CD8-positive, alpha-beta memory T cell (primary cell): ENCODE data around the gene SERBP1. TPM values are rescaled to one million over a fixed set of nuclear protein-coding genes. Genes with fewer than 3 reads are reported as not detected.

Experiments used
- CTCF ChIA-PET: fragments of 350-600 bp; sonication (Branson Sonifier 250); formaldehyde crosslinking; loops from one replicate; lab custom pipeline; 2021; ENCODE audit warnings: antibody characterized with exemption; lab: Charles Lee
- POLR2A ChIA-PET: fragments of 350-600 bp; sonication (Branson Sonifier 250); formaldehyde crosslinking; loops from one replicate; lab custom pipeline; 2021; ENCODE audit warnings: antibody characterized with exemption; lab: Charles Lee
- DNase-seq, 5 donors: peaks; one replicate each; pipeline versions ENCODE4 v3.0.0 to v3.0.0-alpha.2; 2020 to 2022; ENCODE audit warnings: mixed read lengths in 1 of 5
- H3K27ac ChIP-seq: one replicate; pipeline ENCODE4 v1.7.0; 2013; ENCODE audit warnings: low read depth, mild to moderate bottlenecking, low read length, moderate library complexity
- H3K27me3 ChIP-seq: 2 replicates; pipeline ENCODE4 v1.7.0; 2013; ENCODE audit warnings: low read length, mild to moderate bottlenecking; ENCODE audit not compliant: insufficient read depth, poor library complexity, severe bottlenecking
- H3K36me3 ChIP-seq: 2 replicates; pipeline ENCODE4 v1.7.0; 2013; ENCODE audit warnings: mild to moderate bottlenecking, low read length, moderate library complexity; ENCODE audit not compliant: insufficient read depth
- H3K4me1 ChIP-seq: 2 replicates; pipeline ENCODE4 v1.7.0; 2013; ENCODE audit warnings: mild to moderate bottlenecking, low read length, moderate library complexity; ENCODE audit not compliant: insufficient read depth
- H3K4me3 ChIP-seq: 2 replicates; pipeline ENCODE4 v1.7.0; 2013; ENCODE audit warnings: mild to moderate bottlenecking, low read length
- H3K9me3 ChIP-seq: 2 replicates; pipeline ENCODE4 v1.7.0; 2013; ENCODE audit warnings: mild to moderate bottlenecking, low read length
- H3K27ac Mint-ChIP-seq, 8 donors: one replicate each; pipeline ENCODE4 v1.8.0; 2020 to 2021; ENCODE audit warnings: mixed read lengths in 8 of 8, mild to moderate bottlenecking in 6 of 8, inconsistent platforms in 3 of 8, moderate library complexity in 3 of 8
- H3K27me3 Mint-ChIP-seq, 2 donors: one replicate each; pipeline ENCODE4 v1.8.0; 2020 to 2021; ENCODE audit warnings: mixed read lengths in 2 of 2, mild to moderate bottlenecking in 1 of 2, moderate library complexity in 1 of 2
- H3K36me3 Mint-ChIP-seq, 3 donors: one replicate each; pipeline ENCODE4 v1.8.0; 2020 to 2021; ENCODE audit warnings: mixed read lengths in 3 of 3, inconsistent platforms in 1 of 3, mild to moderate bottlenecking in 1 of 3
- H3K4me1 Mint-ChIP-seq, 3 donors: one replicate each; pipeline ENCODE4 v1.8.0; 2020 to 2021; ENCODE audit warnings: mixed read lengths in 3 of 3, inconsistent platforms in 1 of 3, mild to moderate bottlenecking in 1 of 3
- H3K4me3 Mint-ChIP-seq, 7 donors: one replicate each; pipeline ENCODE4 v1.8.0; 2020 to 2021; ENCODE audit warnings: mixed read lengths in 7 of 7, mild to moderate bottlenecking in 6 of 7, moderate library complexity in 4 of 7, inconsistent platforms in 2 of 7
- H3K9me3 Mint-ChIP-seq, 5 donors: one replicate each; pipeline ENCODE4 v1.8.0; 2020 to 2022; ENCODE audit warnings: mixed read lengths in 5 of 5, mild to moderate bottlenecking in 3 of 5, moderate library complexity in 2 of 5, inconsistent platforms in 1 of 5
- polyA plus RNA-seq: library from polyadenylated mRNA; unstranded; fragments of 300-500 nt; fragmentation: Illumina TruSeq; gene quantifications from one replicate; pipeline ENCODE4 v1.2.3, GENCODE V29; 2021
- total RNA-seq, 2 experiments: library from RNA; stranded (reverse); gene quantifications; one replicate each; pipeline ENCODE4 v1.2.3, GENCODE V29; 2021

Gene SERBP1
- total and polyA plus RNA-seq, 3 experiments from 2014 or later = 127 to 549 (median 545) TPM

DNA sequence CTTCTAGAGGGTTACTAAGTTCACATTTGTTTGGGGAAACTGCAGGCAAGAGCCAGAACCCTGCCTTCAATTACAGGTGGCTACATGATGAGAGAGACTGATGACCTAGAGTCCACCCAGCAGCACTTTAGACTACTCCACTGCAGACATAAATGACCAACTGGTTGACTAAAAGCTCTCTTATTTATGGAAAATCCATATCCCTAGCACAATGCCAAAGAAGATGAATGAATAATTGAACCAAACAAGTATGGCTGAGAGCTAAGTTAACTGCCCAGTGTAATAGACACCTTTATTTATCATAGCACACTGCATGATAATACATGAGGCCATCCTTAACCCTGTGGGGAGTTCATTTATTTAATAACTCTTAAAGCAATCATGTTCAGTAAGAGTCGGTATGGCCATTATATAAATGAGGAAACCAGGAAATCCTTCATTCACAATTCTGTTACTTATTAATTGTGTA lies 62.1 kb downstream of the SERBP1 start:
- ChIA-PET CTCF (no interaction called here), POLR2A (no interaction called here)
- H3K27me3 ChIP-seq = no peaks in the 10 kb centered on the region
- no peak for DNase-seq
- no peaks in the 10 kb centered on the region for H3K4me1 ChIP-seq
- H3K27ac ChIP-seq = no peak overlapping the region
- H3K9me3 ChIP-seq = no peaks in the 10 kb centered on the region
- H3K4me3 ChIP-seq = no peak overlapping the region
- H3K27me3 Mint-ChIP-seq = no peaks in the 10 kb centered on the region
- no peaks in the 10 kb centered on the region for H3K4me1 Mint-ChIP-seq
- H3K9me3 Mint-ChIP-seq = no peaks in the 10 kb centered on the region
- H3K36me3 ChIP-seq = no peaks in the 10 kb centered on the region
- H3K4me3 Mint-ChIP-seq = no peak overlapping the region
- H3K36me3 Mint-ChIP-seq = peaks cover 0 to 3% (median 3%) of the 10 kb centered on the region in 3 donors
- peak overlapping the region in 1 of 8 donors; percentile 54 for H3K27ac Mint-ChIP-seq

- H3K36me3 ChIP-seq = no peaks in the 10 kb centered on the region
- Mint-ChIP-seq H3K9me3 (no peaks in the 10 kb centered on the region), H3K27ac (peak overlapping the region in 3 of 8 donors; percentile 73 to 97 (median 86)), H3K36me3 (peaks cover 0 to 4% (median 3%) of the 10 kb centered on the region in 3 donors), H3K27me3 (no peaks in the 10 kb centered on the region), H3K4me1 (no peaks in the 10 kb centered on the region), H3K4me3 (no peak overlapping the region)
- H3K4me3 ChIP-seq = no peak overlapping the region
- ChIA-PET CTCF (no interaction called here), POLR2A (no interaction called here)
- no peaks in the 10 kb centered on the region for H3K9me3 ChIP-seq
- H3K27me3 ChIP-seq = no peaks in the 10 kb centered on the region
- no peaks in the 10 kb centered on the region for H3K4me1 ChIP-seq
- DNase-seq = no peak
- no peak overlapping the region for H3K27ac ChIP-seq
Measured at GRCh38 chr1:67367370-67368045, 62.7 kb downstream of the SERBP1 start.

GRCh38 chr1:67361641-67362040 lies 68.6 kb downstream of the SERBP1 start:
- H3K36me3 ChIP-seq = no peaks in the 10 kb centered on the region
- Mint-ChIP-seq H3K27me3 (no peaks in the 10 kb centered on the region), H3K4me3 (no peak overlapping the region), H3K27ac (no peak overlapping the region), H3K9me3 (no peaks in the 10 kb centered on the region), H3K4me1 (peaks cover 0 to 6% (median 5%) of the 10 kb centered on the region in 3 donors), H3K36me3 (peaks cover 0 to 7% (median 0%) of the 10 kb centered on the region in 3 donors)
- no peaks in the 10 kb centered on the region for H3K4me1 ChIP-seq
- no peak overlapping the region for H3K27ac ChIP-seq
- DNase-seq = peak in 1 of 5 donors; percentile 37
- H3K4me3 ChIP-seq = no peak overlapping the region
- ChIA-PET POLR2A (no interaction called here), CTCF (interaction anchor here (0.6 kb wide), 1 partner anchor 20 kb away, joined by 3 read pairs; no protein-coding TSS in a partner anchor)
- H3K9me3 ChIP-seq = no peaks in the 10 kb centered on the region
- no peaks in the 10 kb centered on the region for H3K27me3 ChIP-seq

DNA sequence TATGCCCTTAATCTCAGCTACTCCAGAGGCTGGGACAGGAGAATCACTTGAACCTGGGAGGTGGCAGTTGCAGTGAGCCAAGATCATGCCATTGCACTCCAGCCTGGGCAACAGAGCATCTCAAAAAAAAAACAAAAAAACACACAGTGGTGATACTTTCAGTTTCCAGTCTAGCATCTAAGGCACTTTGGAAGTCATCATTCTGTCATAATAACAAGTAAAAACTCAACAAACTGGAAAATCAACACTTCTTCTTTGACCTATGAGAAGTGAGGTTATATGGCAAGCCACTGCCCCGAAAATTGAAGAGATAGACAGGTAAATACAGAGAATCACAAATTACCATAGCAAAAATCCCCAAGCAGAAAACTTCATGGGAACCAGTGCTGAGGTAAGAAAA lies 70.6 kb downstream of the SERBP1 start:
- no peak overlapping the region for H3K27ac ChIP-seq
- peaks cover 0 to 6% (median 5%) of the 10 kb centered on the region in 3 donors for H3K4me1 Mint-ChIP-seq
- POLR2A ChIA-PET = no interaction called here
- H3K4me1 ChIP-seq = no peaks in the 10 kb centered on the region
- CTCF ChIA-PET = no interaction called here
- peak overlapping the region in 1 of 8 donors; percentile 17 for H3K27ac Mint-ChIP-seq
- H3K36me3 ChIP-seq = no peaks in the 10 kb centered on the region
- no peaks in the 10 kb centered on the region for H3K27me3 Mint-ChIP-seq
- no peaks in the 10 kb centered on the region for H3K9me3 Mint-ChIP-seq
- H3K36me3 Mint-ChIP-seq = peaks cover 0 to 7% (median 3%) of the 10 kb centered on the region in 3 donors
- no peak for DNase-seq
- no peak overlapping the region for H3K4me3 ChIP-seq
- no peaks in the 10 kb centered on the region for H3K9me3 ChIP-seq
- no peak overlapping the region for H3K4me3 Mint-ChIP-seq
- H3K27me3 ChIP-seq = no peaks in the 10 kb centered on the region

Other genes with a start within 250 kb of the SERBP1 start
- 10 to 100 TPM; 32.8 to 35.1 TPM for gene IL12RB2, start 122.5 kb downstream of the SERBP1 start, total RNA-seq
- 6.8 TPM for gene IL12RB2, start 122.5 kb downstream of the SERBP1 start, polyA plus RNA-seq